ENCODE measurements around the gene MRPS26. TPM values are rescaled to one million over a fixed set of nuclear protein-coding genes. Genes with fewer than 3 reads are reported as not detected.

Gene MRPS26
- 27.8 and 28.4 TPM in 2 replicates for total RNA-seq

DNA sequence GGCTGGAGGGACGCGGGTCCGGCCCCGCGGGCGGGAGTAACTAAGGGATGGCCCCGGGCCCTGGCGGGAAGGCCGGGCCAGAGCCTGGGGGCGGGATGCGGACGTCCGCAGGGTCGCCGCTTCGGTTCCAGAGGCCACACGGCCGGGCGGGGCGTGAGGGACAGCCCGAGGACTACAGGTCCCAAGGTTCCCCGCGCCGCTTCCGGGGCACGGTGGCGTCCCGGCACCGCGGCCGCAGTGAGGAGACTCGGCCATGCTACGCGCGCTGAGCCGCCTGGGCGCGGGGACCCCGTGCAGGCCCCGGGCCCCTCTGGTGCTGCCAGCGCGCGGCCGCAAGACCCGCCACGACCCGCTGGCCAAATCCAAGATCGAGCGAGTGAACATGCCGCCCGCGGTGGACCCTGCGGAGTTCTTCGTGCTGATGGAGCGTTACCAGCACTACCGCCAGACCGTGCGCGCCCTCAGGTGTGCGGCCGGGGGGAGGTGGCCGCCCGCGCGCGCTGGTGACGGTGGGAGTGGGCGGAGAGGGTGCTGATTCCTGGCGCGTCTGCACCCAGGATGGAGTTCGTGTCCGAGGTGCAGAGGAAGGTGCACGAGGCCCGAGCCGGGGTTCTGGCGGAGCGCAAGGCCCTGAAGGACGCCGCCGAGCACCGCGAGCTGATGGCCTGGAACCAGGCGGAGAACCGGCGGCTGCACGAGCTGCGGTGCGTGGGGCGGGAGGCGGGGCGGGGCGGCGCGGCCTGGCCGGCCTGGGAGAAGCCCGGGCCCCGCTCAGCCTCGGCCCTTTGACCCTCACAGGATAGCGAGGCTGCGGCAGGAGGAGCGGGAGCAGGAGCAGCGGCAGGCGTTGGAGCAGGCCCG lies at the start of gene MRPS26:
Gene MRPS26, plus strand, starts transcription at position 237 of the 861 bp plus-strand sequence. Its CDS starts 17 bp downstream, at position 254.

DNA sequence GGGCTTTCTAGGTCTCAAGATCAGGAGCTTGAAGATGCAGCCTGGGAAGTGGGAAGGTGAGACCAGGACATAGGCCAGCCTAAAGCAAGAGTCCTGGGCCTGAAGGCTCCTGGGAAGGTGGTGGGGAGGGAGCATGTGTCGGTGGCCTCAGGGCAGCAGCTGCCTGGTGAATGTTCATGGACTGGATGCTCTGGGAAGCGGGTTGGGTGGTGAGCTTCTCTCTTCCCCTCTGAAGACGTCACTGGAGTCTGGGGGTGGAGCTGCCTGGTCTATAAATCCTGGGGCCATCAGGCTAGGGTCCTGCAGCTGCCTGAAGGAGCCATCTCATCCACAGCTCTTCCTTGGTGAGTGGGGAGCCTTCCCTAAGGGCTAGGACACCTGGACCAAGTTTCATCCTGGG lies 2.5 kb upstream of the MRPS26 start, which contains the start of gene GNRH2:
Gene GNRH2, plus strand, starts transcription at position 301 of the 400 bp plus-strand sequence. CDS start 793 bp downstream, outside the sequence.

DNA sequence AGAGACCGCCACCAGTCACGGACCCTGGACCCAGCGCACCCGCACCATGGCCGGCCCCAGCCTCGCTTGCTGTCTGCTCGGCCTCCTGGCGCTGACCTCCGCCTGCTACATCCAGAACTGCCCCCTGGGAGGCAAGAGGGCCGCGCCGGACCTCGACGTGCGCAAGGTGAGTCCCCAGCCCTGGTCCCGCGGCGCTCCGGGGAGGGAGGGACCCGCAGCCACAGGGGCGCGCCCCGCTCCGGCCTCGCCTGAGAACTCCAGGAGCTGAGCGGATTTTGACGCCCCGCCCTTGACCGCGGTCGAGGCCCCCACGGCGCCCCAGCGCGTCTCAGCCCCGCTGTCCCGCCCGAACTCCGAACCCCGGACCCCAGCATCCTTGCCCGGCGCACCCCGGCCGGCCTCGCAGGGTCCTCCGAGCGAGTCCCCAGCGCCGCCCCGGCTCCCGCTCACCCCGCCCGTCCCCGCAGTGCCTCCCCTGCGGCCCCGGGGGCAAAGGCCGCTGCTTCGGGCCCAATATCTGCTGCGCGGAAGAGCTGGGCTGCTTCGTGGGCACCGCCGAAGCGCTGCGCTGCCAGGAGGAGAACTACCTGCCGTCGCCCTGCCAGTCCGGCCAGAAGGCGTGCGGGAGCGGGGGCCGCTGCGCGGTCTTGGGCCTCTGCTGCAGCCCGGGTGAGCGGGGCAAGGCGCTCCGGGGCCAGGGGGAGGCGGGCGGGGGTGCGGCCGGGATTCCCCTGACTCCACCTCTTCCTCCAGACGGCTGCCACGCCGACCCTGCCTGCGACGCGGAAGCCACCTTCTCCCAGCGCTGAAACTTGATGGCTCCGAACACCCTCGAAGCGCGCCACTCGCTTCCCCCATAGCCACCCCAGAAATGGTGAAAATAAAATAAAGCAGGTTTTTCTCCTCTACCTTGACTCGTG lies 26.0 kb downstream of the MRPS26 start, which contains the start of gene OXT:
Gene OXT, plus strand, starts transcription at position 11 of the 920 bp plus-strand sequence. Its CDS starts 36 bp downstream, at position 47.

GRCh38 chr20:3084283-3084985 lies 38.6 kb downstream of the MRPS26 start, which contains the start of gene AVP:
AVP (minus strand) TSS chr20:3084724; CDS start chr20:3084674, 50 bp downstream.

Other genes with a start within 250 kb of the MRPS26 start
- 0.72 and 1.5 TPM in 2 replicates for gene CPXM1, start 245.4 kb upstream of the MRPS26 start, total RNA-seq
- gene C20orf141, start 231.1 kb upstream of the MRPS26 start, total RNA-seq: not detected in 2 replicates
- gene TMEM239, start 229.7 kb upstream of the MRPS26 start, total RNA-seq: not detected in 2 replicates
- gene PCED1A, start 205.4 kb upstream of the MRPS26 start, total RNA-seq: 23.0 TPM in 2 replicates
- gene VPS16, start 205.3 kb upstream of the MRPS26 start, total RNA-seq: 30.0 and 48.0 TPM in 2 replicates
- 29.1 and 40.9 TPM in 2 replicates for gene PTPRA, start 172.6 kb upstream of the MRPS26 start, total RNA-seq
- 0.29 TPM in 1 of 2 replicates, not detected in the other for gene GNRH2, start 2.4 kb upstream of the MRPS26 start, total RNA-seq
- gene OXT, start 25.6 kb downstream of the MRPS26 start, total RNA-seq: not detected in 2 replicates
- gene AVP, start 38.7 kb downstream of the MRPS26 start, total RNA-seq: not detected in 2 replicates
- 9.8 and 14.9 TPM in 2 replicates for gene FASTKD5, start 113.8 kb downstream of the MRPS26 start, total RNA-seq
- 4.8 and 6.2 TPM in 2 replicates for gene UBOX5, start 113.8 kb downstream of the MRPS26 start, total RNA-seq
- gene LZTS3, start 127.5 kb downstream of the MRPS26 start, total RNA-seq: 6.0 and 6.3 TPM in 2 replicates
- 25.2 and 49.0 TPM in 2 replicates for gene DDRGK1, start 158.6 kb downstream of the MRPS26 start, total RNA-seq
- 31.5 and 46.1 TPM in 2 replicates for gene ITPA, start 163.4 kb downstream of the MRPS26 start, total RNA-seq
- gene SLC4A11, start 193.1 kb downstream of the MRPS26 start, total RNA-seq: 2.2 and 2.9 TPM in 2 replicates

All from placental pericyte (primary cell).